K562 (cell line): ENCODE measurements around the gene CHST14. TPM values are rescaled to one million over a fixed set of nuclear protein-coding genes. Genes with fewer than 3 reads are reported as not detected.

Experiments used
- CUX1 ChIP-seq: fragments of 200-800 bp; sonication (Bioruptor generic); IDR thresholded peaks from 2 replicates; pipeline ENCODE4 v1.6.1; 2016; ENCODE audit warnings: missing genetic modification characterization, missing compliant biosample characterization
- ELF1 ChIP-seq: fragments of 200-800 bp; sonication (Bioruptor generic); IDR thresholded peaks from 2 replicates; pipeline ENCODE4 v1.6.1; 2016; ENCODE audit warnings: missing genetic modification characterization, missing compliant biosample characterization
- KLF1 ChIP-seq: fragments of 450-650 bp; IDR thresholded peaks from 2 replicates; pipeline ENCODE4 v1.6.1; 2016; ENCODE audit warnings: missing genetic modification characterization, missing compliant biosample characterization
- L3MBTL2 ChIP-seq: fragments of 450-650 bp; IDR thresholded peaks from 2 replicates; pipeline ENCODE4 v1.6.1; 2016; ENCODE audit warnings: mild to moderate bottlenecking, moderate library complexity
- LEF1 ChIP-seq: fragments of 450-650 bp; IDR thresholded peaks from 2 replicates; pipeline ENCODE4 v1.6.1; 2016; ENCODE audit warnings: mild to moderate bottlenecking
- MLX ChIP-seq, 2 experiments: fragments of 450-650 bp in 1 of 2; sonication (generic) in 1 of 2; formaldehyde crosslinking; conservative IDR thresholded peaks; 2 replicates each; pipeline versions ENCODE4 v1.4.0 to v1.8.1; 2020 to 2022; ENCODE audit warnings: mild to moderate bottlenecking in 1 of 2, missing genetic modification reagents in 1 of 2
- MYBL2 ChIP-seq, 2 experiments: fragments of 450-650 bp in 1 of 2; sonication (generic) in 1 of 2; formaldehyde crosslinking in 1 of 2; IDR thresholded peaks; 2 replicates each; pipeline versions ENCODE4 v1.6.1 to v1.8.1; 2017 to 2022; ENCODE audit warnings: borderline replicate concordance in 1 of 2, inconsistent platforms in 1 of 2, low read depth in 1 of 2, mild to moderate bottlenecking in 1 of 2, missing genetic modification reagents in 1 of 2, moderate library complexity in 1 of 2
- PPARD ChIP-seq: fragments of 250-450 bp; sonication (Bioruptor Pico); IDR thresholded peaks from 2 replicates; pipeline ENCODE4 v1.8.0; 2022; ENCODE audit warnings: inconsistent platforms, mild to moderate bottlenecking, moderate library complexity
- RBBP5 ChIP-seq: fragments of 200-600 bp; sonication (generic); IDR thresholded peaks from 2 replicates; pipeline ENCODE4 v1.6.1; 2012; ENCODE audit warnings: borderline replicate concordance, mild to moderate bottlenecking, low read length, control low read depth, inconsistent platforms; ENCODE audit not compliant: insufficient read depth, poor library complexity, severe bottlenecking
- RNF219 ChIP-seq: fragments of 250-450 bp; sonication (Bioruptor Pico); IDR thresholded peaks from 2 replicates; pipeline ENCODE4 v1.5.0; 2022; ENCODE audit warnings: mild to moderate bottlenecking
- SRSF1 ChIP-seq: fragments of 200-400 bp; formaldehyde crosslinking; IDR thresholded peaks from 2 replicates; pipeline ENCODE4 v1.6.1; 2017; ENCODE audit warnings: mild to moderate bottlenecking, low read depth, low read length, moderate library complexity
- TFAP4 ChIP-seq: sonication (generic); formaldehyde crosslinking; IDR thresholded peaks from 2 replicates; pipeline ENCODE4 v1.8.0; 2022; ENCODE audit warnings: missing genetic modification reagents, mild to moderate bottlenecking, moderate library complexity, borderline replicate concordance
- TOE1 ChIP-seq, 2 experiments: fragments of 450-650 bp in 1 of 2; sonication (generic) in 1 of 2; formaldehyde crosslinking in 1 of 2; IDR thresholded peaks; 2 replicates each; pipeline versions ENCODE4 v1.7.1 to v1.8.0; 2016 to 2022; ENCODE audit warnings: borderline replicate concordance in 2 of 2, mild to moderate bottlenecking in 2 of 2, antibody characterized with exemption in 1 of 2, inconsistent platforms in 1 of 2, low read depth in 1 of 2, missing genetic modification reagents in 1 of 2, moderate library complexity in 1 of 2
- TSC22D4 ChIP-seq: fragments of 450-650 bp; IDR thresholded peaks from 2 replicates; pipeline ENCODE4 v1.6.1; 2016; ENCODE audit warnings: missing genetic modification characterization, missing biosample characterization, control low read depth
- ZNF445 ChIP-seq: fragments of 250-450 bp; sonication (Bioruptor Pico); IDR thresholded peaks from 2 replicates; pipeline ENCODE4 v1.4.0; 2020; ENCODE audit warnings: low read depth, mild to moderate bottlenecking, moderate library complexity
- ZSCAN32 ChIP-seq: fragments of 450-650 bp; formaldehyde crosslinking; IDR thresholded peaks from 2 replicates; pipeline ENCODE4 v1.4.0; 2020; ENCODE audit warnings: mild to moderate bottlenecking, moderate library complexity
- polyA plus RNA-seq, 8 experiments: library from polyadenylated mRNA; depleted of rRNA in 4 of 8; stranded (reverse) in 5 of 8; unstranded in 3 of 8; fragments of >200 nt; fragmentation: Nextera tagmentation in 2 of 8; fragmentation: Illumina TruSeq in 1 of 8; extraction: Ambion mirVana in 2 of 8; extraction: Trizol in 1 of 8; gene quantifications; 2 replicates each; pipeline versions ENCODE4 v1.2.1 to v1.2.3, GENCODE V29; 2011 to 2014; ENCODE audit warnings: inconsistent platforms in 1 of 8, missing spikeins in 1 of 8
- total RNA-seq, 7 experiments: library from RNA; depleted of rRNA in 6 of 7; stranded (reverse); fragments of >200 nt in 6 of 7; fragmentation: Illumina TruSeq in 2 of 7; extraction: Trizol in 2 of 7; gene quantifications; 2 replicates each; pipeline versions ENCODE4 v1.2.1 to v1.2.3, GENCODE V29; 2011 to 2021; ENCODE audit warnings: low replicate concordance in 1 of 7

CHST14 gene
- total and polyA plus RNA-seq, 9 of the 15 experiments (the other 6 are each of a cell fraction or from before 2014, with no cell fraction given), result 1.6 to 12.1 (median 4.5) TPM

GRCh38 chr15:40436892-40437751, 33.7 kb upstream of the CHST14 start (continued):
- TF ChIP-seq MYBL2 (IDR thresholded peaks at IDR 0.05; ENCODE audit: low read depth), result no peak
- TF ChIP-seq MYBL2 (CRISPR knock-in tag; IDR thresholded peaks at IDR 0.05; ENCODE audit: borderline replicate concordance), result no peak
- no peak for TF ChIP-seq ELF1 (tag)
- TF ChIP-seq ZNF445 (CRISPR knock-in tag), result no peak
- no peak for TF ChIP-seq TOE1 (IDR thresholded peaks at IDR 0.05; ENCODE audit: borderline replicate concordance)
- TF ChIP-seq TOE1 (CRISPR knock-in tag; IDR thresholded peaks at IDR 0.05; ENCODE audit: borderline replicate concordance, low read depth), result no peak
- no peak for TF ChIP-seq PPARD (CRISPR knock-in tag)
- TF ChIP-seq TSC22D4 (tag), result no peak
- peak; percentile 50; the same call in 1 of the 2 replicates for TF ChIP-seq TFAP4 (CRISPR knock-in tag)
- no peak for TF ChIP-seq SRSF1
- no peak for TF ChIP-seq RNF219 (CRISPR knock-in tag)
- TF ChIP-seq L3MBTL2, result no peak
- TF ChIP-seq CUX1 (CRISPR knock-in tag), result no peak
- peak; percentile 17 for TF ChIP-seq RBBP5
- no peak for TF ChIP-seq LEF1
- TF ChIP-seq KLF1 (tag), result no peak
- no peak for TF ChIP-seq MLX (CRISPR knock-in tag; conservative IDR thresholded peaks at IDR 0.05)
- no peak for TF ChIP-seq ZSCAN32 (CRISPR knock-in tag)
